D721Med (cell line): ENCODE results near the gene LRRC36.

Experiments used
- DNase-seq: peaks from one replicate; pipeline ENCODE4 v3.0.0; 2011; ENCODE audit warnings: low spot score; ENCODE audit not compliant: insufficient read length
- FAIRE-seq: peaks from 2 replicates; lab custom pipeline; 2011; peaks lifted over from hg19 to GRCh38; lab: Jason Lieb, UNC
- TF ChIP-seq, protein P1 (sequence below): IDR thresholded peaks from 2 replicates; pipeline ENCODE4 v1.5.1; 2012; ENCODE audit warnings: mild to moderate bottlenecking, control low read depth; ENCODE audit not compliant: insufficient read depth; ENCODE audit errors: missing control alignments

Gene LRRC36

DNA sequence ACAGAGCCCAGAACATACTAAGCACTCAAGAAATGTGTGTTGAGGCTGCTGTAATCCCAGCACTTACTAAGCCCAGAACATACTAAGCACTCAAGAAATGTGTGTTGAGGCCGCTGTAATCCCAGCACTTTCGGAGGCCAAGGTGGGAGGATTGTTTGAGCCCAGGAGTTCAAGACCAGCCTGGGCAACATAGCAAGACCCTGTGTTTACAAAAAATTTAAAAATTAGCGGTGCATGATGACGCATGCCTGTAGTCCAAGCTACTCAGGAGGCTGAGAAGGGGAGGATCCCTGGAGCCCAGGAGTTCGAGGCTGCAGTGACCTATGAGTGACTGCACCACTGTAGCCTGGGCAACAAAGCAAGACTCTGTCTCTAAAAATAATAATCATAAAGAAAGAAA is 96.4 kb downstream of the LRRC36 start:
- DNase-seq (no peak), FAIRE-seq (no peak)

DNA sequence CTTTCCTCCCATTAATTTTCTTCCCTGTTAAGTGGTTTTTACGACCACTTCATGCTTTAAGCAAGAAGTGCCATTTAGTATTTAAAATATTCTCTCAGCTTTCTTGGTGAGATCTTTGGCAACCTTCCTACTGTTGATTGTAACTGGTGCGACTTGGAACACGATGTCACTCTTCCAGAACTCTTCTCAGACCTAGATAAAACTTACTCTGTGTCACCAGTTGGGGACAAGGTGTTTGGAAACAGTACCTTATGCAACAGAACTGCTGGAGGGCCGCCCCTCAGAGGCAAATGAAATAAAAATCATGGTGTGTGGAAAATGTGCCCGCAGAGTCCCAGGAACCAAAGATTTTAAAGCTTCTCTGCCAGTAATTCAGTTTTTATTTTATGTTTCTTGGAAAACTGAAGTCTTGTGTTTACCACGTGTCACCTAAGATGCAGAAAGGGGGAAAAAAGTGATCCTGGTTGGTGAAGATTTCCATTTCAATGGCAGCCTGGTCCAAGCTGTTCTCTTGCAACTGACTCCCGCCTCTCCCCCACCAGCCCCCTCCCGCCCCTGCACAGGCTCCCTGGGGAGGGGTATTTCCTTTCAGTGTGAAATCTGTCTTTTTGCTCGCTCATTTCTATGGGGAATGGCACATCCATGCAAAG is 97.1 kb downstream of the LRRC36 start:
- DNase-seq, result no peak
- TF ChIP-seq, protein P1, sequence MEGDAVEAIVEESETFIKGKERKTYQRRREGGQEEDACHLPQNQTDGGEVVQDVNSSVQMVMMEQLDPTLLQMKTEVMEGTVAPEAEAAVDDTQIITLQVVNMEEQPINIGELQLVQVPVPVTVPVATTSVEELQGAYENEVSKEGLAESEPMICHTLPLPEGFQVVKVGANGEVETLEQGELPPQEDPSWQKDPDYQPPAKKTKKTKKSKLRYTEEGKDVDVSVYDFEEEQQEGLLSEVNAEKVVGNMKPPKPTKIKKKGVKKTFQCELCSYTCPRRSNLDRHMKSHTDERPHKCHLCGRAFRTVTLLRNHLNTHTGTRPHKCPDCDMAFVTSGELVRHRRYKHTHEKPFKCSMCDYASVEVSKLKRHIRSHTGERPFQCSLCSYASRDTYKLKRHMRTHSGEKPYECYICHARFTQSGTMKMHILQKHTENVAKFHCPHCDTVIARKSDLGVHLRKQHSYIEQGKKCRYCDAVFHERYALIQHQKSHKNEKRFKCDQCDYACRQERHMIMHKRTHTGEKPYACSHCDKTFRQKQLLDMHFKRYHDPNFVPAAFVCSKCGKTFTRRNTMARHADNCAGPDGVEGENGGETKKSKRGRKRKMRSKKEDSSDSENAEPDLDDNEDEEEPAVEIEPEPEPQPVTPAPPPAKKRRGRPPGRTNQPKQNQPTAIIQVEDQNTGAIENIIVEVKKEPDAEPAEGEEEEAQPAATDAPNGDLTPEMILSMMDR, result no peak
- no peak for FAIRE-seq

More for the DNA sequence above, 96.4 kb downstream of the LRRC36 start:
- TF ChIP-seq, protein P1, result no peak

DNA sequence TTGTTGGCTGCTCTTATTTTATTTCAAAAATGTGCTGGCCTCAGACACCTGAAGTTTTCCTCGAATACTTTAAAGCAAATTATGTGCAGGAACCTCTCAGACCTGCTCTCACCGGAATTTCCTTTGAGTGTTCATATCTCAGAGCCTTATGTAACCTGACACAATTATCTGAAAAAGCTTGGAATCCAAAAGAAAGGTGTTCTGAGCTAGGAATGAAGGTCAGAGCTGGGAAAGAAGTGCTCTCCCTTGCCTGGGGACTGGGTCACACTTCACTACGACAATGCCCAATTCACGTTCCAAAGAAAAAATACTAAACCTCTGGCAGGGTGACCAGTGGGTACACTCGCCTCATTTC is 97.6 kb downstream of the LRRC36 start:
- FAIRE-seq, result no peak
- DNase-seq, result no peak
- TF ChIP-seq, protein P1, result no peak

DNA sequence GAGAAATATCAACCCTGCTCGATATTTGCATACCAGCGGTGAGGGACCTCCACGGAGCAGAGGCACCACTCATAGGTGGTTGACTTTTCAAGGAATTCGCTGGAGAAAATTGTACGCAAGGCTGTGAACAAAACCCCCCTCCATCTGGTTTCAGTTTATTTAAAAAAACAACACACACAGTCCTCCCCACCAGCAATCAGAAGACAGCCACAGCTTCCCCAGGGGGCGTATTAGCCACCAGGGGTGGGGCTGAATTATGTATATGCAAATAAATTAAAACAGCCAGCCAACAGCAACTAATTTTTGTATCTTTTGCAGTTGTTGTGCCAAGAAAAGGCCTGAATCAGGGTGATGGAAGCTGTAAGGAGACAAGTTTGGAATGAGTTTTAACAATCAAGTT is 98.4 kb downstream of the LRRC36 start:
- FAIRE-seq (no peak), DNase-seq (no peak)
- TF ChIP-seq, protein P1, result no peak

DNA sequence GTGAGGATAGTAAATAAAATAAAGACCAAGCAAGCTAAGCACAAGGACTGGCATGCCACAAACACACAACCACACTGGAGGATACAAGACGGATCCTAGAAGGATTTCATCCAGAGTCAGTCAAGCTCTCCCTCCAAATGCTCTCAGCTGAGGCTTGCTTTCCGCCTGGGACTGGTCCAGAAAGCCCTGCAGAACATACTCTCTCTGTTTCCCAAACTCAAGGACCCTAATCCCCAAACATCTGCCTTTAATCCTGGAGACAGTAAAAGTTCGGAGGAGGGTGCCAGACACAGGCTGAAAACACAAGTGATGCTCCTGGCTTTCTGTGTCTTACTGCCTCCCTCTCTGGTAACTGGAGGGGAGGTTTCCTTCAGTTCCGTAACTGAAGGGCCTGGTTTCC is 99.0 kb downstream of the LRRC36 start:
- DNase-seq (no peak), FAIRE-seq (no peak)
- TF ChIP-seq, protein P1, result no peak

DNA sequence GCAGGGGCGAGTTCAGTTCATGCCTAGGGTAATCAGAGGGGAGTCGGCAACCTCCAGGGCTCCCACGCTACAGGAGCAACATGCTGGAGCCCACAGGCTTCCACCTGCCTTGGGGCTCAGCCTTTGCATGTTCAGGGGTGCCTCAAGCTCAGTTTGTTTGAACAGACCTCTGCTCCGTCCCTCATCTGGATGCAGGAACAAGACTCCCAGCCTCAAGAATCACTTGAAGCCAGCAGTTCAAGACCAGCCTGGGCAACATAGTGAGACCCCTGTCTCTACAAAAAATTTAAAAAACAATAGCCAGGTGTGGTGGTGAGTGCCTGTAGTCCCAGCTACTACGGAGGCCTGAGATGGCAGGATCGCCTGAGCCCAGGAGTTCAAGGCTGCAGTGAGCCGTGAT is 99.4 kb downstream of the LRRC36 start:
- FAIRE-seq, result no peak
- TF ChIP-seq, protein P1, result no peak
- no peak for DNase-seq

DNA sequence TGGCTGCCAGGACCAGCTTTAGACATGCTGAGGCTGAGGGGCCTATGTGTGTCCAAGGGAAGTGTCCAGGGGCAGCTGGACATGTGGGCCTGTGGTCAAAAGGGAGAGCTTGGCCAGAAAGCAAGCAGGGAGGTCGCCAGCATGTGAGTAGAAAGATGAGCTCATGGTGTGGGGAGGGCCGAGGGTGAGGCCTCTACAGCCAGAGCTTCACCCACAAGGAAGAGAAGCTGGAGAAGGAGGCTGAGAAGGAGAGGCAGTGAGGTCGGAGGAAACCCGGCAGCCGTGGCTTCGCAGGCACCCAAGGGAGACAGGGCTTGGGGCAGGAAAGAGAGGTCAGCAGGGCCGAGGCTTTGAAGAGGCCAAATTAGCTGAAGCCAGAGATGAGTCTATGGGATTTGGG is 100.3 kb downstream of the LRRC36 start:
- TF ChIP-seq, protein P1, result no peak
- no peak for DNase-seq
- FAIRE-seq, result no peak
